GM12878 (cell line): ENCODE data around the gene PGLYRP1. TPM values are rescaled to one million over a fixed set of nuclear protein-coding genes. Genes with fewer than 3 reads are reported as not detected.

Source experiments
- ATAC-seq: fragments of 200-7000 bp; cut with Tn5 transposase; 3 replicates; pipeline ENCODE4 v1.9.1; 2020; ENCODE audit warnings: mild to moderate bottlenecking, moderate library complexity
- BruUV-seq: library from RNA; stranded (reverse); fragments of 400-500 nt; replicated peaks from 2 replicates; lab custom pipeline; 2021; lab: Mats Ljungman, UMichigan
- CTCF ChIA-PET: fragments of 300-600 bp; sonication (Branson Sonifier 250); formaldehyde crosslinking; extraction: SDS; loops from one replicate; lab custom pipeline; 2021; ENCODE audit warnings: inconsistent platforms; lab: Yijun Ruan, JAX
- POLR2A ChIA-PET: fragments of 350-600 bp; formaldehyde crosslinking; extraction: SDS; loops from one replicate; lab custom pipeline; 2021; ENCODE audit warnings: inconsistent platforms; lab: Charles Lee
- RAD21 ChIA-PET: fragments of 300-600 bp; sonication (Branson Sonifier 250); formaldehyde crosslinking; loops from one replicate; lab custom pipeline; 2023; ENCODE audit warnings: antibody characterized with exemption; ENCODE audit not compliant: unreplicated experiment; lab: Charles Lee
- SMC1A ChIA-PET: fragments of 300-600 bp; sonication (Branson Sonifier 250); formaldehyde crosslinking; loops from one replicate; lab custom pipeline; 2023; ENCODE audit not compliant: unreplicated experiment, uncharacterized antibody; lab: Charles Lee
- DNase-seq: peaks from one replicate; pipeline ENCODE4 v3.0.0-alpha.2; 2011; ENCODE audit warnings: low read depth, low spot score
- FAIRE-seq: peaks from 3 replicates; lab custom pipeline; 2011; peaks lifted over from hg19 to GRCh38; lab: Jason Lieb, UNC
- H2AFZ ChIP-seq: 2 replicates; pipeline ENCODE4 v1.6.0; 2011; ENCODE audit warnings: low read depth, low read length, control low read depth; ENCODE audit not compliant: control insufficient read depth
- H3K27ac ChIP-seq: 2 replicates; pipeline ENCODE4 v1.5.1; 2011; ENCODE audit warnings: control low read depth; ENCODE audit not compliant: control insufficient read depth, insufficient read depth
- H3K27me3 ChIP-seq, 2 experiments: replicated peaks in 1 of 2; 2 replicates each; pipeline versions ENCODE4 v1.6.0 to v1.6.1; 2011; ENCODE audit warnings: low read length in 1 of 2; ENCODE audit not compliant: control insufficient read depth in 2 of 2, insufficient read depth in 2 of 2
- H3K36me3 ChIP-seq, 2 experiments: 2 replicates each; pipeline ENCODE4 v1.5.1; 2011; ENCODE audit warnings: low read length in 1 of 2; ENCODE audit not compliant: control insufficient read depth in 2 of 2, insufficient read depth in 2 of 2
- H3K4me1 ChIP-seq: 2 replicates; pipeline ENCODE4 v1.6.1; 2011; ENCODE audit warnings: mild to moderate bottlenecking, low read length, moderate library complexity, mixed read lengths; ENCODE audit not compliant: control insufficient read depth, insufficient read depth
- H3K4me2 ChIP-seq: 2 replicates; pipeline ENCODE4 v1.6.0; 2011; ENCODE audit warnings: control low read depth; ENCODE audit not compliant: control insufficient read depth, insufficient read depth
- H3K4me3 ChIP-seq: fragments of 200-600 bp; sonication (generic); 2 replicates; pipeline ENCODE4 v1.5.1; 2016
- H3K79me2 ChIP-seq: 2 replicates; pipeline ENCODE4 v1.6.0; 2011; ENCODE audit warnings: low read length; ENCODE audit not compliant: control insufficient read depth, insufficient read depth
- H3K9ac ChIP-seq: 2 replicates; pipeline ENCODE4 v1.8.0; 2011; ENCODE audit warnings: low read length, control low read depth, mixed read lengths; ENCODE audit not compliant: control insufficient read depth, insufficient read depth
- H3K9me3 ChIP-seq: replicated peaks from 3 replicates; pipeline ENCODE4 v1.5.1; 2011; ENCODE audit warnings: mild to moderate bottlenecking, low read length; ENCODE audit not compliant: control insufficient read depth, insufficient read depth
- H4K20me1 ChIP-seq: 2 replicates; pipeline ENCODE4 v1.6.0; 2011; ENCODE audit not compliant: control insufficient read depth, insufficient read depth
- E4F1 ChIP-seq: fragments of 450-650 bp; IDR thresholded peaks from 2 replicates; pipeline ENCODE4 v1.6.1; 2018; ENCODE audit warnings: borderline replicate concordance, mild to moderate bottlenecking; ENCODE audit not compliant: partially characterized antibody
- HCFC1 ChIP-seq: fragments of 150-350 bp; IDR thresholded peaks from 2 replicates; pipeline ENCODE4 v1.6.1; 2014; ENCODE audit warnings: low read length
- HDAC2 ChIP-seq: fragments of 200-600 bp; sonication (generic); IDR thresholded peaks from 2 replicates; pipeline ENCODE4 v1.6.1; 2017
- NR2C1 ChIP-seq: fragments of 450-650 bp; IDR thresholded peaks from 2 replicates; pipeline ENCODE4 v1.6.1; 2017; ENCODE audit warnings: antibody characterized with exemption, mild to moderate bottlenecking, moderate library complexity
- PBX3 ChIP-seq: IDR thresholded peaks from 2 replicates; pipeline ENCODE4 v1.6.1; 2011; ENCODE audit warnings: mild to moderate bottlenecking, low read depth, low read length, moderate library complexity; ENCODE audit not compliant: insufficient replicate concordance
- RELB ChIP-seq: fragments of 450-650 bp; IDR thresholded peaks from 2 replicates; pipeline ENCODE4 v1.6.1; 2017; ENCODE audit warnings: low read depth, mild to moderate bottlenecking, moderate library complexity
- SKIL ChIP-seq: fragments of 450-650 bp; IDR thresholded peaks from 2 replicates; pipeline ENCODE4 v1.6.1; 2017; ENCODE audit warnings: mild to moderate bottlenecking, low read depth, inconsistent platforms; ENCODE audit not compliant: poor library complexity, severe bottlenecking
- SPI1 ChIP-seq: IDR thresholded peaks from 2 replicates; pipeline ENCODE4 v1.6.1; 2011; ENCODE audit warnings: low read depth, mild to moderate bottlenecking, low read length, moderate library complexity, borderline replicate concordance; ENCODE audit not compliant: insufficient read depth
- STAT1 ChIP-seq: fragments of 450-650 bp; conservative IDR thresholded peaks from 2 replicates; pipeline ENCODE4 v1.6.1; 2014; ENCODE audit warnings: antibody characterized with exemption, mild to moderate bottlenecking
- STAT3 ChIP-seq: IDR thresholded peaks from 2 replicates; pipeline ENCODE4 v1.6.1; 2011; ENCODE audit warnings: low read depth, low read length, improper control_type of control experiment
- TAF1 ChIP-seq: IDR thresholded peaks from 2 replicates; pipeline ENCODE4 v1.6.1; 2011; ENCODE audit warnings: mild to moderate bottlenecking, low read depth, low read length, borderline replicate concordance
- TCF7 ChIP-seq: IDR thresholded peaks from 2 replicates; pipeline ENCODE4 v1.6.1; 2014; ENCODE audit warnings: antibody characterized with exemption, borderline replicate concordance
- ZZZ3 ChIP-seq: IDR thresholded peaks from 2 replicates; pipeline ENCODE4 v1.6.1; 2011; ENCODE audit warnings: low read depth; ENCODE audit not compliant: control insufficient read depth, insufficient read length
- WGBS: methylation state at CpG from one replicate; pipeline ENCODE4 v1.1.6; 2016; ENCODE audit warnings: low lambda C conversion rate; ENCODE audit not compliant: insufficient replicate concordance, insufficient coverage; ENCODE audit errors: missing lambda C conversion rate; 5-methylcytosine and 5-hydroxymethylcytosine counted together
- in situ Hi-C: fragments of 300-500 bp; cut with MboI; formaldehyde crosslinking; loops from 9 replicates; pipeline ENCODE4 v1.14.3; 2018; ENCODE audit warnings: mixed read lengths
- intact Hi-C: fragments of 100-400 bp; cut with micrococcal nuclease; formaldehyde crosslinking; loops from one replicate; pipeline ENCODE4 v1.14.2; 2022; ENCODE audit not compliant: unreplicated experiment
- polyA plus RNA-seq, 11 experiments: library from polyadenylated mRNA; depleted of rRNA in 4 of 11; unstranded in 6 of 11; stranded (reverse) in 5 of 11; fragments of >200 nt; fragmentation: Nextera tagmentation in 4 of 11; fragmentation: Illumina TruSeq in 1 of 11; extraction: Ambion mirVana in 4 of 11; extraction: Trizol in 1 of 11; gene quantifications; 1 replicate in 1 of 11; 2 replicates in 10 of 11; pipeline versions ENCODE4 v1.2.1 to v1.2.3, GENCODE V29; 2011 to 2016; ENCODE audit warnings: inconsistent platforms in 2 of 11, missing spikeins in 2 of 11, low read depth in 1 of 11
- total RNA-seq, 4 experiments: library from RNA; depleted of rRNA in 3 of 4; stranded (reverse); fragments of >200 nt in 3 of 4; fragmentation: Illumina TruSeq in 1 of 4; extraction: Trizol in 1 of 4; gene quantifications; 2 replicates each; pipeline versions ENCODE4 v1.2.1 to v1.2.3, GENCODE V29; 2013 to 2021

PGLYRP1 gene
- total and polyA plus RNA-seq, 10 of the 15 experiments (the other 5 are each of a cell fraction or from before 2014, with no cell fraction given), result 0.30 TPM; not detected in 9

- ATAC-seq, result no peak
- POLR2A ChIA-PET, result no interaction called here
- TF ChIP-seq SKIL, result no peak
- no peak for TF ChIP-seq E4F1
- TF ChIP-seq HDAC2, result no peak
- TF ChIP-seq PBX3, result no peak
- TF ChIP-seq NR2C1, result no peak
- TF ChIP-seq STAT1, result no peak
- no peak for TF ChIP-seq STAT3
- no peak for TF ChIP-seq ZZZ3
- TF ChIP-seq TAF1, result no peak
- TF ChIP-seq SPI1, result no peak
- no peak for TF ChIP-seq RELB
- no peak for TF ChIP-seq HCFC1
- TF ChIP-seq TCF7, result no peak
Measured at GRCh38 chr19:46068345-46069258, 45.7 kb upstream of the PGLYRP1 start.

More at GRCh38 chr19:46068345-46069258, 45.7 kb upstream of the PGLYRP1 start:
- H3K4me1 ChIP-seq, result no peaks in the 10 kb centered on the region
- no peaks in the 10 kb centered on the region for H3K36me3 ChIP-seq
- H3K4me3 ChIP-seq, result no peak overlapping the region
- no peak overlapping the region for H3K9ac ChIP-seq
- H3K9me3 ChIP-seq, result no peaks in the 10 kb centered on the region
- DNase-seq (no peak), FAIRE-seq (no peak)
- intact Hi-C loops (no loop called here), in situ Hi-C loops (no loop called here)
- no peak overlapping the region for H3K4me2 ChIP-seq
- ChIA-PET SMC1A (no interaction called here), CTCF (no interaction called here), RAD21 (no interaction called here)
- H3K27ac ChIP-seq, result no peak overlapping the region
- H3K79me2 ChIP-seq, result no peaks in the 10 kb centered on the region
- H3K27me3 ChIP-seq, result peaks cover 2 to 12% of the 10 kb centered on the region in 2 experiments; a peak in 2 of 4 replicates
- WGBS, result 17% methylated on average over 12 of the region's 12 CpGs
- no peaks in the 10 kb centered on the region for H4K20me1 ChIP-seq
- no TSS peak for BruUV-seq
- H2AFZ ChIP-seq, result no peak overlapping the region
